ENCODE data around the gene MRPL58.
"Not testable (repeated sequence)": the region's sequence is repeated elsewhere in the genome, so short reads cannot be mapped to it uniquely, and the experiment has no call there.

The MRPL58 gene

GRCh38 chr17:75019710-75020109, 7.2 kb downstream of the MRPL58 start:
- no peak for FAIRE-seq

GRCh38 chr17:75020331-75021110, 8.1 kb downstream of the MRPL58 start:
- no peak for FAIRE-seq

GRCh38 chr17:75024686-75025397, 12.4 kb downstream of the MRPL58 start:
- FAIRE-seq, result no peak

GRCh38 chr17:75025398-75025734, 12.9 kb downstream of the MRPL58 start:
- not testable (repeated sequence) for FAIRE-seq

GRCh38 chr17:75026650-75027049, 14.2 kb downstream of the MRPL58 start:
- FAIRE-seq, result not testable (repeated sequence)

- FAIRE-seq, result no peak
Measured at GRCh38 chr17:75030161-75030560, 17.7 kb downstream of the MRPL58 start.

- FAIRE-seq, result no peak
Measured at GRCh38 chr17:75031972-75032719, 19.7 kb downstream of the MRPL58 start.

GRCh38 chr17:75032720-75033280, 20.3 kb downstream of the MRPL58 start:
- FAIRE-seq, result no peak

GRCh38 chr17:75033346-75034235, 21.1 kb downstream of the MRPL58 start:
- no peak for FAIRE-seq

GRCh38 chr17:75034236-75034908, 21.9 kb downstream of the MRPL58 start:
- FAIRE-seq, result no peak

- FAIRE-seq, result no peak
Measured at GRCh38 chr17:75036643-75037268, 24.3 kb downstream of the MRPL58 start.

- no peak for FAIRE-seq
Measured at GRCh38 chr17:75039238-75039637, 26.8 kb downstream of the MRPL58 start.

GRCh38 chr17:75041656-75042280, 29.3 kb downstream of the MRPL58 start:
- no peak for FAIRE-seq

- not testable (repeated sequence) for FAIRE-seq
Measured at GRCh38 chr17:75043789-75044188, 31.3 kb downstream of the MRPL58 start.

- no peak for FAIRE-seq
Measured at GRCh38 chr17:75044716-75045115, 32.2 kb downstream of the MRPL58 start.

- not testable (repeated sequence) for FAIRE-seq
Measured at GRCh38 chr17:75045946-75046406, 33.5 kb downstream of the MRPL58 start.

- no peak for FAIRE-seq
Measured at GRCh38 chr17:75046407-75047289, 34.2 kb downstream of the MRPL58 start, which contains the start of the genes ATP5PD and KCTD2. ATP5PD (minus strand) TSS chr17:75046969; CDS start chr17:75042650, 4,319 bp downstream. KCTD2 (plus strand) TSS chr17:75047225; CDS start chr17:75047251, 26 bp downstream.

- FAIRE-seq, result no peak
Measured at GRCh38 chr17:75047398-75048098, 35.1 kb downstream of the MRPL58 start.

Data from TTC549 (cell line).